Measurements from ENCODE around the gene MAMDC4.
"Not testable (repeated sequence)": the region's sequence is repeated elsewhere in the genome, so short reads cannot be mapped to it uniquely, and the experiment has no call there.

Gene MAMDC4

DNA sequence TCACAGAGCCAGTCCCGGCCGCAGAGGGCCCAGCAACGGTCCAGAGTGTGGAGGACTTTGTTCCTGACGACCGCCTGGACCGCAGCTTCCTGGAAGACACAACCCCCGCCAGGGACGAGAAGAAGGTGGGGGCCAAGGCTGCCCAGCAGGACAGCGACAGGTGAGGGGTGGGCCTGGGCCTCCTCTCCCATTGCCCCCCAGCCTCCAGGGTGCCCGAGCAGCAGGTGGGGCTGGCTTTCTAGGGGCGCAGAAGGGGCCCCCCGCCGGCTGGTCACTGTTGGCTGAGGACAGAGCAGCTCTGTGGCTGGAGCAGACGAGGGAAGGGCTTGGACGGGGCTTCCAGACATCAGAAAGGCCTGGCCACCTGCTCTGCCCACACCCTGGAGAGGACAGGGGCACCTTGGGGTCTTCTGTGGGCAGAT, 14.3 kb upstream of the MAMDC4 start:
- in situ Hi-C loops (cut with MboI; ENCODE audit: low sequenced_read_pairs): not testable (repeated sequence)

DNA sequence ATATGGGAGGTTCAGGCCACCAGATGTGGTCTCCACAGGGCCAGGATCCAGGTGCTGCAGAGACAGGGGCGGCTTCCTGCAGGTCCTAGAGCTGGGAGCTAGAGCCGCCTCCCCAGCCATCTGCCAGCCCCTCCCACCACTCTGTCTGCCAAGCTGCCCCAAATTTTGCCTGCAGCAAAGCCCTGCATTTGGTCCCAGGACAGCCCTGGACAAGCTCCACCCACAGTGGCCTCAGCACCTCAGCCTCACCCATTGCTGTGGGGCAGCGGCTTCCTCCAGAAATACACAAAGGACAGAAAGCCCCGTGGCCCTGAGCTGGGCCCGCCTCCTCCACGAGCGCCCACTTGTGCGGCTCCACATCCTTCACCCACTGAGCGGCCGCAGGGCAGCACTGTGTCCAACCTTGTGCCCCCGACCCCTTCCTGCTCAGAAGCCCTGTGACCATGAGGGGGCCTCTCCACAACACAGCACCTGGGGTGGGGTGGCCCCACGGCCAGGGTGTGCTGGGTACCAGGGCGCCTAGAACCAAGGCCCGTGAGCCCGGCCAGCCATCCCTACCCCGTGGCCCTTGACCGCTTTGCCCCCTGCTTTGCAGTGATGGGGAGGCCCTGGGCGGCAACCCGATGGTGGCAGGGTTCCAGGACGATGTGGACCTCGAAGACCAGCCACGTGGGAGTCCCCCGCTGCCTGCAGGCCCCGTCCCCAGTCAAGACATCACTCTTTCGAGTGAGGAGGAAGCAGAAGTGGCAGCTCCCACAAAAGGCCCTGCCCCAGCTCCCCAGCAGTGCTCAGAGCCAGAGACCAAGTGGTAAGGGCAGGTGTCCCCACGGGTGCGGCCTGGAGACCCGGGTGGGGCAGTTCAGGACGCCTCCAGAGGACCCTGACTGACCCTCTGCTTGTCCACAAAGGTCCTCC, 13.6 kb upstream of the MAMDC4 start:
- in situ Hi-C loops (cut with MboI; ENCODE audit: low sequenced_read_pairs): no loop called here

DNA sequence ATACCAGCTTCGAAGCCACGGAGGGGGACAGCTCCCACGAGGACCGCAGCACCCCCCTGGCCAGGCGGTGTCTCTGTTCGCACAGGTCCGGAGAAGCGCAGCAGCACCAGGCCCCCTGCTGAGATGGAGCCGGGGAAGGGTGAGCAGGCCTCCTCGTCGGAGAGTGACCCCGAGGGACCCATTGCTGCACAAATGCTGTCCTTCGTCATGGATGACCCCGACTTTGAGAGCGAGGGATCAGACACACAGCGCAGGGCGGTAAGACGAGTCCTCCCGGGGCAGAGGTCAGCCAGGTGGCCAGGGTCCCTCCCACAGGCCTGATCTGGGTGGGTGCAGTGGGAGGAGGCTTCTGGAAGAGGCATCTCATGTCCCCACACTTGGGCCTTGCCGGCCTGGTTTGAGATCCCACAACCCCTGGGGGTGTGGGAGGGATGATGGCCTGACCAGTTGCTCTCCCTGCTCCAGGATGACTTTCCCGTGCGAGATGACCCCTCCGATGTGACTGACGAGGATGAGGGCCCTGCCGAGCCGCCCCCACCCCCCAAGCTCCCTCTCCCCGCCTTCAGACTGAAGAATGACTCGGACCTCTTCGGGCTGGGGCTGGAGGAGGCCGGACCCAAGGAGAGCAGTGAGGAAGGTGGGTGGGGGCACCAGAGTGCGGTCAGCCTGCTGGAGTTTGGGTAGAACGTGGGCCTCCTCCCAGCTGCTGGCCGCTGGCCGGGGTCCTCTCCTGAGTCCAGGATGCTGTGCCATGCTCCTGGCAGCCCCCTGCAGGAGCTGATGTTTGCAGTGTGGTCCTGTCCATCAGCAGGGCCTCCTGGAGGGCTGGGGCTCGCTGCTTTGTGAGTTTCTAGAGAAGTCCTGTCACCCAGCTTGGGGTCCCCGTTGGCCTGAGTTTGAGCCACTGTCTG, 12.7 kb upstream of the MAMDC4 start:
- in situ Hi-C loops (cut with MboI; ENCODE audit: low sequenced_read_pairs): no loop called here

DNA sequence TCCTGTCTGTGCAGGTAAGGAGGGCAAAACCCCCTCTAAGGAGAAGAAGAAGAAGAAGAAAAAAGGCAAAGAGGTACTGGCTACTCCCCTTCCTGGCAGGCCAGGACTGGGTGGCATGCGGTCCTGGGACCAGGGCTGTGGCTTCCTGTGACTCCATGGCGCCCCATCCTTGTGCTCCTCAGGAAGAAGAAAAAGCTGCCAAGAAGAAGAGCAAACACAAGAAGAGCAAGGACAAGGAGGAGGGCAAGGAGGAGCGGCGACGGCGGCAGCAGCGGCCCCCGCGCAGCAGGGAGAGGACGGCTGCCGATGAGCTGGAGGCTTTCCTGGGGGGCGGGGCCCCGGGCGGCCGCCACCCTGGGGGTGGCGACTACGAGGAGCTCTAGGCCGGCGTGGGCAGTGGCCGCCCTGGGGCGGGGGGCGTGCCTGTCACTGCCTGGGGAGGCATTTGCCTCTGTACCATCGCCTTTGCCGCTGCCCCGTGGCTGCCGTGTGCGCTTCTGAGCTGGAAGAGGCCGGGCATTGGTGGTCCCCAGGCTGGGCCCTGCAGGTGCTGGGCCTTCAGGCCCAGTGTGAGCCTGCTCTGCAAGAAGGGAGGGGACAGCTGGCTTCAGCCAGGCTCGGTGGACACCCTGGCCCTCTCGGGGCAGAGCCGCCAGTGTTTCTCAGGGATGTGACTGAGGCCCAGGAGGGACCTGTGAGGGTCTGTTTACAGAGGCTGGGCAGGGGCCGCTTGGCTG, 11.8 kb upstream of the MAMDC4 start:
- in situ Hi-C loops (cut with MboI; ENCODE audit: low sequenced_read_pairs): no loop called here

DNA sequence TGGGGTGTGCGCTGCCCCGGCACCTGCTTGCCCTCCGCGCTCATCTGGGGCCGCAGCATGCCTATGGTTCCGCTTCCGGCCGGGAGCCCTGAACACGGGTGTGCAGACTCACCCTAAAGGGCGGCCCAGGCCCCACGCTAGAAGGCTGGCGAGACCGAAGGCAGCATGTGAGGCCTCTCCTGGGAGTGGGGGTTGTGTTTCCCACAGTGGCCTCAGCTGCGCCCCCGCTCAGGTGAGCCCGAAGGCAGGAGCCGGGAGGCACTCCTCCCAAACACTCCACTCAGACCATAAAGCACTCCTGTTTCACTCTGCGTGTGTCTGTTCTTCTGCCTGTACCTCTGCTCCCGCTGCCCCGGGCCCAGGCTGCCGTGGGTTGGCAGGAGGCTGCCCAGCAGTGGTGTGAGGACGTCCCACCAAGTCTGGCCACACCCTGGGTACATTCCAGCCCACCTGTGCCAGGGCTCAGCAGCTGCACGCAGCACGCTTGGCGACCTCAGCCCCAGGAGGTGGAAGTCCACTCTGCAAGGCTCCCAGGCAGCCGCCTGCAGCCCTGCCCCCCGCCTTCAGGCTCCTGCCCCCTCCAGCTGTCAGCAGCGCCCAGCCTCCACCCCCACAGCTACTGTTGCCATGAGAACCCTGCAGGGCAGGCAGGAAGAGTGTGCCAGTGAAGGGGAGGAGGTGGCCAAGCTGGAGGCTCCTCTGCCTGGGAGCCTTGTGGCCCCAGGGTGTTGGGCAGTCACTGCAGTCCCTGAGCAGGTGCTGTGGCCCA, 11.1 kb upstream of the MAMDC4 start:
- in situ Hi-C loops (cut with MboI; ENCODE audit: low sequenced_read_pairs): no loop called here

DNA sequence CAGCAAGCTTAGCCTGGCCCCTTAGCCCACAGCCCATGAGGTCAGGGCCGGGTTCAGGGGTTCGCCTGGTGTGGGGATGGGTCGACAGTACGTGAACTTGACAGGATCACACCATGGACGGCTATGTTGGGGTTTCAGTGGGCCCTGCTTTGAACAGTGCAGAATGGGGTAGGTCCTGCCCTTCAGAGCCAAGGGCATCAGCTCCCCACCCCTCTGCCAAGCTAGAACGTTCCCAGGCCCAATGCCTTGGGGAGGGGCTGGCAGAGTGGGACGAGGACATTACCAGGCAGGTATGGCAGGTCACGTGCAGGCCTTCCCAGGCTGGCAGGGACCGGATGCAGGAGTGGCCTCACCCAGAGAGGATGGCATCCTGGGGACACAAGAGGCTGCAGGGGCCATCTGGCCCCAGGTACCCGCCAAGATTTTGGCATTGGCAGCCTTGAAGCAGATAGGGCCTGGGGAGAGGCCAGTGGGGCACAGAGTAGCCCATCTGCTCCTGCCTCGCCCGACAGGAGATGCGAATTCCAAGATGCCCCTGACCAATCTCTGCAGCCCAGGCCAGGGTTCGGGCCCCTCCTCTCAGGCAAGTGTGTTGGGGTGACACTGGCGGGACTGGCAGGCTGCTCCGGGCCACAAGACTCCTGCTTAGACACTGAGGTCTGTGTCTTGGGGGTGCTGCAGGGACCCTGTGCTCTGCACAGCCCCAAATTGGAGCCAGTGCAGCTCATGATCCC, 10.3 kb upstream of the MAMDC4 start:
- in situ Hi-C loops (cut with MboI; ENCODE audit: low sequenced_read_pairs): not testable (repeated sequence)

DNA sequence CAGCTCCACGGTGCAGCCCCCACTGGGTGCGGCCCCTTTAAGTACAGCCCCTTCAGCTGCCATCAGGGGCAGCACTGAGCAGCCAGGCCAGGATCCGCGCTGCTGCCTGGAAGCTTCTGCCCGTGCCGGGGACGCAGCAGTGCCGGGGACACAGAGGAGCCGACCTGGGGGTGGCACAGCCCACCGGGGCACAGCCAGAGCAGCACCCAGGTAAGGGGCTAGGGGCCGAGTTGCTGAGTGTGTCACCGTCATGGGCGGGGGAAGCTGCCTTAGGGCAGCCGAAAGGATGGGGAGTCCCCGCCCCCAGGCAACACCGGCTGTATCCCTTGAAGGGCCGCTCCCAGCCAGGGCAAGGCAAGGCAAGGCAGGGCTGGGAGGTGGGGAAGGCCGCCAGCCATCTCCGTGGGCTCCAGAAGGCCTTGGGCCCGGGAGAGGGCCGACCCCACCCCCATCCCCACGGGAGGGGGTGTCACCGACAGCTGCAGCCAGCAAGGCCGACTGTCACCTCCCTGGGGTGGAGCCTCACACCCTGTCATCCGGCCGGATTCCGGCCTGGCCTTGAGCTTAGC, 9.7 kb upstream of the MAMDC4 start, which contains the start of gene AJM1:
TSS of gene AJM1 (plus strand) at position 99 of the 569 bp plus-strand sequence. CDS start 1,937 bp downstream, outside the sequence.
- in situ Hi-C loops (cut with MboI; ENCODE audit: low sequenced_read_pairs): not testable (repeated sequence)

DNA sequence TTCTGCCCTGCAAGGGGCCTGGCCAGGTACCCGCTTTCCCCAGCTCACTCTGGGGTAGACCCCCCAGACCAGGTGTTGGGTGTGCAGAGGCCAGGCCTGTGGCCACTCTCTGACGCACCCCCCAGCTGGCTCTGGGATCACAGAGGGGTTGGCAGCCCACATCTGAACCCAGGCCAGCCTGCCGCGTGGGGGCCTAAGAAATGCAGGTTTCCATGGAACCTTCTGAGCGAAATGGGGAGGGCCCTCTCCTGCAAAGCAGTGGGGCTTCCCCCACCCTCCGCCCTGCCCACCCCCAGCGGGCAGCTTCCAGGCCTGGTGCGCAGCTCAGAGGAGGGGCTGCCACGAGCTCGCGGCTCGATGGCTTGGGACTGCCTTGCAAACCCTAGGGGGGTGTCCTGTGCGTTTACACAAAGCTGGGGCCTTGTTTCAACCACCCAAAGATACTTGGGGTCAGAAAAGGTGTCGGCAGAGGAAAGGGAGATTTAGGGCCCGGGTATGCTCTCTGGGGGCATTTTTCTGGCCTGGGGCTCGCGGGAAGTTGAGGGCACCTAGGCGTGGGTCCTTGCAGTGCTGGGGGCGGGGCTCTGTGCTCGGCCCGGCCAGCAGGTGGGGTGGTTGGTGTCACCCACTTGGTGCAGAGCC, 8.9 kb upstream of the MAMDC4 start:
- in situ Hi-C loops (cut with MboI; ENCODE audit: low sequenced_read_pairs): not testable (repeated sequence)

DNA sequence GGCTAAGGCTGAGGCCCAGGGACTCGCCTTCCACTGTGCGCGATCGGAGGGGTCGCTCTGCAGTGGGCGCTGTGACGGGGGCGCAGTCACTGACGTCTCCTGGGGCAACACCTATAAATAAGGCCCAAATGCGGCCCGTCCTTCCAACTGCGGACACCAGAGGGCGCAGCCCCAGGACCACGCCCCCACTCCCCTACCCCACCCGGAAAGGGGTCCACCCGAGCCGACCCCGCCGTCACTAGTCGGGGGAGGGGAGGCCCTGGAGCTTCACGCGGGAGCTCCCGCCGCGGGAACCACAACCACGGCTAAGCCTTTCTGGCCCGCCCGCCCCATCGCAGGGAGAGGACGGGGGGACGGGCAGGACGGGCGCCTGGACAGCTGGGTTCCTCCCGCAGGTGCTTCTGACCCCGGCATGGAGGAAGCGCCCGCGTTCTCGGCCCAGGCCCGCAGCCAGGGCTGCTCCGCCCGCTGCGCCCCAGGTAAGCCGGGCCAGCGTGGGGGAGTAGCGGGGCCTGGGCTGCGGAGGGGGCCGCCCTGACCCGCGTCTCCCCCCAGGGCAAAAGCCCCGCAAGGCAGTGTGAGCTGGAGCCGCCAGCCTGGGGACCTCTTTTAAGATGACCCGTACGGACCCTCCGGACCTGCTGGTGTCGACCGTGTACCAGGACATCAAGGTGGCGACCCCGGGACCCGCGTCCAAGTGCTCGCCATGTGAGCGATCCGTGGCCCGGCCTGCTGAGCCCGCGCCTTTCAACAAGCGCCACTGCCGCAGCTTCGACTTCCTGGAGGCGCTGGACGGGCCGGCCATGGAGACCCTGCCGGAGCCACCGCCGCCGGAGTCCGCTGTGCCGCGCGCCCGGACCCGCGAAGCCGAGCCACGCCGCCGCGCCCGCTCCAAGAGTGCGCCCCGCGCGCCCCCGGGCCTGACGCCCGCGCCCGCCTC, 8.1 kb upstream of the MAMDC4 start:
- in situ Hi-C loops (cut with MboI; ENCODE audit: low sequenced_read_pairs): not testable (repeated sequence)

DNA sequence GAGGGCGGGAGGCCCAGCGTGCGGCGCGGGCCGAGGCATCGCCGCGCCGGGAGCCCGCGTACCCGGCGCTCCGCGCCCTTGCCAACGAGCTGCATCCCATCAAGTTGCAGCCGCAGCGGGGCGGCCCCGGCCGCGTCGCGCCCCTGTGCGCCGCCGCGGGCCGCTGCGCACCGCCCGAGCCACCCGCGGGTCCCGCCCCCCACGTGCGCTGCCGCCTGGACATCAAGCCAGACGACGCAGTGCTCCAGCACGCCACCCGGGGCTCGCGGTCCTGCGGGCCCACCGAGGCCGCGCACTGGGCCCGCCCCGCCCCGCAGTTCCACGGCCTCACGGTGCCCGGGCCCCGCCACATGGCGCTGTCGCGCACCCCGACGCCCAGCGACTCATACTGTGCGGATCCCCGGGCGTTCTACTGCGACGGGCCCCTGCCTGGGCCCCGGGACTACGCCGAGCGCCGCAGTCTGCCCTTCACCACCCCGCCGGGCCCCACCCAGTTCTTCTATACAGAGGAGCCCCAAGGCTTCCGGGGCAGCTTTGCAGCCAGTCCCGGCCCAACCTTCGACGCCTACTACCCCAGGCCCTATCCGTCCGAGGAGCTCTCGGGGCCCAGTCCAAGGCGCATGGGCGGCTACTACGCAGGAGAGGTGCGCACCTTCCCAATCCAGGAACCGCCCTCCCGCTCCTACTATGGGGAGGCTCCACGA, 7.2 kb upstream of the MAMDC4 start:
- in situ Hi-C loops (cut with MboI; ENCODE audit: low sequenced_read_pairs): no loop called here

DNA sequence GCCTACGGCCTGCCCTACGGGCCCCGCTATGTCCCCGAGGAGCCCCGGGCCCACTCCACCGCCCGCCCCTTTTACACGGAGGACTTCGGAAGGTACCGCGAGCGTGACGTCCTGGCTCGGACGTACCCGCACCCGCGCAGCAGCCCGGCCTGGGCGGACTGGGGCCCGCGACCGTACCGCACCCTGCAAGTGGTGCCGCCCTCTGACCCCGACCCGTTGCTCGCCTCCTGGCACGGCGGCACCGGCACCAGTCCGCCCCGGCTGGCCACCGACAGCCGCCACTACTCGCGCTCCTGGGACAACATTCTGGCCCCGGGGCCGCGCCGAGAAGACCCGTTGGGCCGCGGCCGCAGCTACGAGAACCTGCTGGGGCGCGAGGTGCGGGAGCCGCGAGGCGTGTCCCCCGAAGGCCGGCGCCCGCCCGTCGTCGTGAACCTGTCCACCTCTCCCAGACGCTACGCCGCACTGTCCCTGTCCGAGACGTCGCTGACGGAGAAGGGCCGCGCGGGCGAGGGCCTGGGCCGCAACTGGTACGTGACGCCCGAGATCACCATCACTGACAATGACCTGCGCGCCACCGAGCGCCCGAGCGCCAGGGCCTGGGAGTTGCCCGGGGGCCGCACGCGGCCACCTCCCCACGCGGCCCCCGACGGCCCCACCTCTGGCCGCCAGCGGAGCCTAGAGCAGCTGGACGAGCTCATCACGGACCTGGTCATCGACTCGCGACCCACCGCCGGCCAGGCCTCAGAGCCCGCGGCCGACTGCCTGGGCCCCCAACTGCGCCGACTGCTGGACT, 6.5 kb upstream of the MAMDC4 start:
- in situ Hi-C loops (cut with MboI; ENCODE audit: low sequenced_read_pairs): no loop called here

DNA sequence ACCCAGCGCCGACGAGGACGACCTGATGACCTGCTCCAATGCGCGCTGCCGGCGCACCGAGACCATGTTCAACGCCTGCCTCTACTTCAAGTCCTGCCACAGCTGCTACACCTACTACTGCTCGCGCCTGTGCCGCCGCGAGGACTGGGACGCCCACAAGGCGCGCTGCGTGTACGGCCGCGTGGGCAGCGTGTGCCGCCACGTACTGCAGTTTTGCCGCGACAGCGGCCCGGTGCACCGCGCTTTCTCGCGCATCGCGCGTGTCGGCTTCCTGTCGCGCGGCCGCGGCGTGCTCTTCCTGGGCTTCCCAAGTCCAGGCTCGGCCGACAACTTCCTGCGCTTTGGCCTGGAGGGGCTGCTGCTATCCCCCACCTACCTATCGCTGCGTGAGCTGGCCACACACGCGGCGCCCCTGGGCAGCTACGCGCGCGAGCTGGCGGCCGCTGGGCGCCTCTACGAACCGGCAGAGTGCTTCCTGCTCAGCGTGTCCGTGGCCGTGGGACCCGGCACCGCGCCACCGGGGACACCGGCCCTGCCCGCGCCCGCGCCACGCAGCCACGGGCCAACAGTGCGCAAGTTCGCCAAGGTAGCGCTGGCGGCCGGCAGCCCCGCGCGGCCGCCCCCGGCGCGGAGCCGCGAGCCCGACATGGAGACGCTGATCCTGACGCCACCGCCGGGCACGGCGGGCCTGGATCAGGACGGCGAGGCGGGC, 5.6 kb upstream of the MAMDC4 start:
- in situ Hi-C loops (cut with MboI; ENCODE audit: low sequenced_read_pairs): no loop called here

DNA sequence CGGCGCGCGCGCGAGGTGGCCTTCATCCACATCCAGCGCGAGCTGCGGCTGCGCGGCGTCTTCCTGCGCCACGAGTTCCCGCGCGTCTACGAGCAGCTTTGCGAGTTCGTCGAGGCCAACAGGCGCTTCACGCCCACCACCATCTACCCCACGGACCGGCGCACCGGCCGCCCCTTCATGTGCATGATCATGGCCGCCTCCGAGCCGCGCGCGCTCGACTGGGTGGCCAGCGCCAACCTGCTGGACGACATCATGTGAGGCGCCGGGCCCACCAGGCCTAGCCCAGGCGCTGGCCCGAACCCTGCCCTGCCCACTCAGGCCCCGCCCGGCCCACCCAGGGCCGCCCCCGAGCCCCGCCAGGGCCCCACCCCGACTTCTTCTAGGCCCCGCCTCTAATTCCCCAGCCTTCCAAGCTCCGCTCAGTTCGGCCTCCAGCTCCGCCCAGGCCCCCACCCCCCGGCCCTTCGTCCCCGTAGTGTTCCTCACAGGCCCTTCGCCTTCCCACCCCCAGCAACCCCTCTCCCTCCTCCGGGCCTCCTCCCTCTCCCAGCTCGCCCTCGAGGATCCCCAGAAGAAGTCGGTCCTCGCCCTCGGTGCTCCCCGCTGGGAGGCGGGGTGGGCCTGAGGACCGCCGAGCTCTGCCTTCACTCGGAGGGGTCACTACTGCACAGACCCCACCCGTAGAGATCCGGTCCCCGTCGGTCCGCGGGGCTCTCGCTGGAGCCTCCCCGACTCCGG, 4.9 kb upstream of the MAMDC4 start:
- in situ Hi-C loops (cut with MboI; ENCODE audit: low sequenced_read_pairs): no loop called here

DNA sequence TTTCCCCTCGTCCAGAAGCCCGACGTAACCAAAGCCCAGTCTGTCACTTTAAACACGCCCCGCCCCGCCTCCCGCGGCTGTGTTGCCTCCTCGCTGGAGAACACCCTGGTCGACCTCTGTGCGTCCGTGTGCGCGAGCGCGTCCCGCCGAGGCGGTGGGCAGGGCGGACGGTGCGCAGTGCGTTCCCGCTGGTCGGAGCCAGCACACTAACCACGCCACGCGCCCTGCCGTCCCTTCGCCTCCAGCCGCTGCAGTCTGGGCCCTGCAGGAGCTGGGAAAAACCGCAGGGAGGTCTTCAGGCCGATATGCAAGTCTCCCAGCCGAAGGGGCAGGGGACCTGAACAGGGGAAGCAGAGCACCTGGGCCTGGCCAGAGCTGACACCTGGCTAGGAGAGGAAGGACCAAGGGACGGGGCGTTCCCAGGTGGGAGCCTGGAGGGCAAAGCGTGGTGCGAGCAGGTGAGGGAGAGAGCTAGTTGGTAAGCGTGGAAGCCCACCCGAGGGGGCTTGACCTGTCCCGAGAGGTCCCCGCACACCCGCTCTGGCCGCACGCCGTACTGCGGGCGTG, 4.2 kb upstream of the MAMDC4 start:
- in situ Hi-C loops (cut with MboI; ENCODE audit: low sequenced_read_pairs): no loop called here
